Stimulated activated CD8-positive, alpha-beta memory T cell treated with anti-CD3 and anti-CD28 coated beads, Interleukin-4, amount 100 ng/mL, for 1 hour (primary cell): ENCODE measurements around the gene LTC4S.

Experiments used
- DNase-seq, 2 donors: peaks; one replicate each; pipeline ENCODE4 v3.0.0-alpha.2; 2020; ENCODE audit warnings: low read depth in 2 of 2, low spot score in 1 of 2

LTC4S gene

GRCh38 chr5:179806250-179807048 is 12.7 kb downstream of the LTC4S start, which contains the start of gene MGAT4B:
Gene MGAT4B (minus strand): TSS chr5:179806866. CDS start chr5:179806583, 283 bp downstream.
- DNase-seq = no peak

- DNase-seq = no peak
These were observed 18.5 kb downstream of the LTC4S start for GRCh38 chr5:179812135-179812825.

- DNase-seq = no peak
These were observed 19.3 kb downstream of the LTC4S start for GRCh38 chr5:179812997-179813607.

GRCh38 chr5:179814090-179814489 is 20.3 kb downstream of the LTC4S start:
- DNase-seq = no peak

- no peak for DNase-seq
These were observed 21.9 kb downstream of the LTC4S start for GRCh38 chr5:179815491-179816249.

- DNase-seq = no peak
These were observed 22.6 kb downstream of the LTC4S start for GRCh38 chr5:179816401-179816795.

- DNase-seq = no peak
These were observed 23.1 kb downstream of the LTC4S start for GRCh38 chr5:179816796-179817469.

- DNase-seq = no peak
These were observed 23.7 kb downstream of the LTC4S start for GRCh38 chr5:179817470-179817840.

- DNase-seq = no peak
These were observed 24.3 kb downstream of the LTC4S start for GRCh38 chr5:179817890-179818745.

GRCh38 chr5:179818746-179819295 is 25.0 kb downstream of the LTC4S start:
- DNase-seq = peak; percentile 75 to 80

- DNase-seq = no peak
These were observed 25.7 kb downstream of the LTC4S start for GRCh38 chr5:179819296-179820126.

GRCh38 chr5:179820127-179820482 is 26.3 kb downstream of the LTC4S start:
- no peak for DNase-seq

- DNase-seq = peak; percentile 67 to 68
These were observed 26.9 kb downstream of the LTC4S start, which contains the start of gene SQSTM1 for GRCh38 chr5:179820483-179821297. Gene SQSTM1 (plus strand): TSS chr5:179820905. CDS start chr5:179820937, 32 bp downstream.

GRCh38 chr5:179821298-179822058 is 27.7 kb downstream of the LTC4S start:
- DNase-seq = peak; percentile 69 to 72

GRCh38 chr5:179822059-179822432 is 28.3 kb downstream of the LTC4S start:
- no peak for DNase-seq

GRCh38 chr5:179822444-179822990 is 28.7 kb downstream of the LTC4S start:
- no peak for DNase-seq
